BLaER1 treated with 17β-estradiol and CSF1 and Interleukin-3, amounts not matched to agents 10 nM and 100 nM (cell line): Measurements from ENCODE around the gene GLYAT.
"Not testable (repeated sequence)": the region's sequence is repeated elsewhere in the genome, so short reads cannot be mapped to it uniquely, and the experiment has no call there.

ENCODE experiments used
- H3K27ac ChIP-seq, 11 experiments: shearing (Covaris generic); formaldehyde crosslinking; 2 replicates each; pipeline ENCODE4 v1.8.1; 2022
- H3K27me3 ChIP-seq, 11 experiments: shearing (Covaris generic); formaldehyde crosslinking; 2 replicates each; pipeline ENCODE4 v1.8.1; 2022
- H3K36me3 ChIP-seq, 11 experiments: shearing (Covaris generic); formaldehyde crosslinking; 2 replicates each; pipeline ENCODE4 v1.8.1; 2022
- H3K4me1 ChIP-seq, 10 experiments: shearing (Covaris generic); formaldehyde crosslinking; 2 replicates each; pipeline ENCODE4 v1.8.1; 2022
- H3K4me2 ChIP-seq, 11 experiments: shearing (Covaris generic); formaldehyde crosslinking; 2 replicates each; pipeline ENCODE4 v1.8.1; 2022
- H3K4me3 ChIP-seq, 10 experiments: shearing (Covaris generic); formaldehyde crosslinking; 2 replicates each; pipeline ENCODE4 v1.8.1; 2022
- H3K9ac ChIP-seq, 11 experiments: shearing (Covaris generic); formaldehyde crosslinking; 2 replicates each; pipeline ENCODE4 v1.8.1; 2022
- H3K9me3 ChIP-seq, 11 experiments: shearing (Covaris generic); formaldehyde crosslinking; replicated peaks in 1 of 11; 2 replicates each; pipeline ENCODE4 v1.8.1; 2022
- H4K20me1 ChIP-seq, 11 experiments: shearing (Covaris generic); formaldehyde crosslinking; 2 replicates each; pipeline ENCODE4 v1.8.1; 2022
- Cebpa-rat ChIP-seq, 11 experiments: shearing (Covaris generic); IDR thresholded peaks; 2 replicates each; pipeline ENCODE4 v1.8.1; 2022

GLYAT gene

GRCh38 chr11:58730507-58731089 lies 1.1 kb downstream of the GLYAT start:
- H3K4me3 ChIP-seq: no peak overlapping the region
- no peaks in the 10 kb centered on the region for H3K27me3 ChIP-seq
- H3K4me1 ChIP-seq: peaks cover 10 to 26% (median 11%) of the 10 kb centered on the region in 10 experiments; a peak in 15 of 20 replicates
- TF ChIP-seq Cebpa-rat (IDR thresholded peaks at IDR 0.05): no peak
- H3K9ac ChIP-seq: no peak overlapping the region
- no peaks in the 10 kb centered on the region for H4K20me1 ChIP-seq
- no peak overlapping the region for H3K27ac ChIP-seq
- H3K4me2 ChIP-seq: no peak overlapping the region
- H3K36me3 ChIP-seq: no peaks in the 10 kb centered on the region
- no peaks in the 10 kb centered on the region for H3K9me3 ChIP-seq

- Histone ChIP-seq H4K20me1 (no peaks in the 10 kb centered on the region), H3K9ac (no peak overlapping the region), H3K27me3 (no peaks in the 10 kb centered on the region), H3K4me2 (peak overlapping the region in 10 of 11 experiments; percentile 6 to 88 (median 26); a peak in 14 of 22 replicates), H3K36me3 (no peaks in the 10 kb centered on the region), H3K9me3 (no peaks in the 10 kb centered on the region), H3K27ac (peak overlapping the region in 2 of 11 experiments; percentile 53 to 54; a peak in 4 of 22 replicates), H3K4me3 (no peak overlapping the region), H3K4me1 (peaks cover 10 to 26% (median 11%) of the 10 kb centered on the region in 10 experiments; a peak in 15 of 20 replicates)
- TF ChIP-seq Cebpa-rat (IDR thresholded peaks at IDR 0.05): no peak
Measured at GRCh38 chr11:58727415-58727797, 4.3 kb downstream of the GLYAT start.

DNA sequence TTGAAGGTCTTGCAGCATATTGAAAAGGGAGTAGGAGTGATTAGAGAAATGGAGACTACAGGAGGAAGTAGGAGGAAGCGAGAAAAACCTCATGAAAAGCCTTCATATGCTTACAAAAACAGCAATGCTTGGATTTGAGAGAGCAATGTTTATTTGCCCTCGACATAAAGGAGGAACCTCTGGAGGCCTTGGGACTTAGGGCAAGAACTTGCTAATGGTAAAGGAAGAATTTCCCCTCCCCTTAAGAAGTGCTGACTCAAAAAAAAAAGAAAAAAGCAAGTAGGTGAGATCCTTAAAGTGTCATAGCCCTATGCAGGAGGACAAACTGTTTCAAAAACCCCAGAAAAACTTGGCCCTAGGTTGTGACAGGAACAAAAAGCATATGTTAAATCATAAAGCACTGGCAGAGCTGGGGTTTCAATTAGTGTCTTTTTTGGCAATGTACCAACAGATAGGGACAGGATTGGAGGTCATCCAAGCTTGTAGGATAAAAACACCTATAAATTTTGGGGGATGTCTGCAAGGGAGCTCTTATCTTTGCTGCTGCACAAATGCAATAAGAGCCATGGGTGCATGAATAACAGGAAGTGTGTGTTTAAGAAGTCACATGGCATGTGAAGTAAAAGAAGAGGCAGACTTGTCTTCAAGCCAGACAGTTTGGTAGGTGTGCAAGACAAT lies 4.9 kb downstream of the GLYAT start:
- Histone ChIP-seq H3K4me3 (no peak overlapping the region), H3K27me3 (no peaks in the 10 kb centered on the region), H3K36me3 (no peaks in the 10 kb centered on the region), H3K4me2 (peak overlapping the region; percentile 3 to 88 (median 25); a peak in 19 of 22 replicates), H3K9me3 (peaks cover 0 to 4% (median 0%) of the 10 kb centered on the region in 11 experiments; a peak in 1 of 22 replicates), H3K27ac (peak overlapping the region in 5 of 11 experiments; percentile 18 to 54 (median 23); a peak in 5 of 22 replicates), H4K20me1 (no peaks in the 10 kb centered on the region), H3K4me1 (peaks cover 10 to 26% (median 11%) of the 10 kb centered on the region in 10 experiments; a peak in 15 of 20 replicates), H3K9ac (0 out of 22 replicates have a peak overlapping the region, but pooled peaks of 2 of the 11 experiments have one; percentile 1 to 7)
- TF ChIP-seq Cebpa-rat (IDR thresholded peaks at IDR 0.05): no peak

- H3K27me3 ChIP-seq: no peaks in the 10 kb centered on the region
- no peak overlapping the region for H3K27ac ChIP-seq
- H3K36me3 ChIP-seq: no peaks in the 10 kb centered on the region
- H4K20me1 ChIP-seq: no peaks in the 10 kb centered on the region
- no peaks in the 10 kb centered on the region for H3K4me1 ChIP-seq
- peaks cover 22 to 38% (median 29%) of the 10 kb centered on the region in 11 experiments for H3K9me3 ChIP-seq
- H3K4me2 ChIP-seq: no peak overlapping the region
- no peak overlapping the region for H3K9ac ChIP-seq
- no peak for TF ChIP-seq Cebpa-rat (IDR thresholded peaks at IDR 0.05)
- H3K4me3 ChIP-seq: no peak overlapping the region
Measured at GRCh38 chr11:58719406-58720117, 12.2 kb downstream of the GLYAT start.

GRCh38 chr11:58712531-58712930 lies 19.2 kb downstream of the GLYAT start:
- no peaks in the 10 kb centered on the region for H3K36me3 ChIP-seq
- H3K27ac ChIP-seq: no peak overlapping the region
- peaks cover 0 to 14% (median 6%) of the 10 kb centered on the region in 11 experiments; a peak in 13 of 22 replicates for H3K9me3 ChIP-seq
- no peak overlapping the region for H3K4me2 ChIP-seq
- H3K27me3 ChIP-seq: no peaks in the 10 kb centered on the region
- H4K20me1 ChIP-seq: no peaks in the 10 kb centered on the region
- no peak overlapping the region for H3K4me3 ChIP-seq
- H3K9ac ChIP-seq: no peak overlapping the region
- H3K4me1 ChIP-seq: no peaks in the 10 kb centered on the region
- TF ChIP-seq Cebpa-rat (IDR thresholded peaks at IDR 0.05): no peak

GRCh38 chr11:58711832-58712231 lies 19.9 kb downstream of the GLYAT start:
- TF ChIP-seq Cebpa-rat (IDR thresholded peaks at IDR 0.05): no peak
- Histone ChIP-seq H3K4me2 (no peak overlapping the region), H3K4me3 (no peak overlapping the region), H4K20me1 (no peaks in the 10 kb centered on the region), H3K9me3 (peaks cover 0 to 11% (median 7%) of the 10 kb centered on the region in 11 experiments; a peak in 12 of 22 replicates), H3K36me3 (no peaks in the 10 kb centered on the region), H3K27me3 (no peaks in the 10 kb centered on the region), H3K4me1 (peaks cover 0 to 5% (median 4%) of the 10 kb centered on the region in 10 experiments; a peak in 10 of 20 replicates), H3K27ac (no peak overlapping the region), H3K9ac (no peak overlapping the region)

DNA sequence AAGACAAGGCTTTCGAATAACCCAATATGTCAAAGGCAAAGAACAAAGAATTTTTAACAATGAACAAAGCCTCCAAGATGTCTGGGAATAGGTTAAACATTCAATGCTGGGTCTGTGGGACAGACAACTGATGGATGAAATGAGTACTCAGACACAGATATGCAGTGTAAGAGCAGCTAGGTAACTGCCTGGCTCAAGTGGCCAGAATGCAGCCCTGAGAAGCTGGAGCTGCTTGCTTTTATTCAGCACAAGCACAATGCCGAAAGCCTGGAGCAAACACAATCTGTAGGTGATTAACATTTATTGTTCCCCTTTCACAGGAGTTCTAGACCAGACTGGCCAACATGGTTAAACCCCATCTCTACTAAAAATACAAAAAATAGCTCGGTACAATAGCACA lies 24.0 kb downstream of the GLYAT start:
- TF ChIP-seq Cebpa-rat (IDR thresholded peaks at IDR 0.05): no peak
- Histone ChIP-seq H3K9me3 (peaks cover 15 to 30% (median 23%) of the 10 kb centered on the region in 11 experiments; a peak in 21 of 22 replicates), H3K27me3 (no peaks in the 10 kb centered on the region), H3K4me2 (no peak overlapping the region), H3K27ac (no peak overlapping the region), H3K9ac (no peak overlapping the region), H4K20me1 (no peaks in the 10 kb centered on the region), H3K4me1 (peaks cover 0 to 9% (median 7%) of the 10 kb centered on the region in 10 experiments; a peak in 10 of 20 replicates), H3K36me3 (no peaks in the 10 kb centered on the region), H3K4me3 (no peak overlapping the region)

GRCh38 chr11:58696825-58697224 lies 34.9 kb downstream of the GLYAT start:
- not testable (repeated sequence) for H3K9ac ChIP-seq, H3K4me3 ChIP-seq, H3K27ac ChIP-seq, H4K20me1 ChIP-seq, H3K4me1 ChIP-seq, H3K4me2 ChIP-seq, H3K9me3 ChIP-seq, H3K27me3 ChIP-seq, H3K36me3 ChIP-seq

DNA sequence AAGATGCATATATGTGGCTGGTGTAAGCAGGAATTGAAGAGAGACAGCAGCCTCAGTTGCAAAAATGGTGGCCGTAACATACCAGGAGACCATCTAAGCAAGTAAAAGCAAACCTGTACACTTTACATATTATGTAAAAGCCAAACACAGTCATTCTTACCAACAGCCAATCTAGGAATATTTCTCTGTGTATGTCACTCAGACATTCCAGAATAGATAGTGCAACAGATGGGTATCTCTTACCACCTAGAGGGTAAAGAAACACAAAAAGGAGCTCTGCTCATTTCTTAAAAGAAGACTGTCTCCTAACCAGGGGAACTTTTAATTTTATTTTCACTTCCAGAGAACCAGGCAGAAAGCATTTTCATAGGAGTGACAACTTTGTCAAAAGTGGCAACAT lies 38.7 kb downstream of the GLYAT start:
- Histone ChIP-seq H3K4me2 (no peak overlapping the region), H3K36me3 (no peaks in the 10 kb centered on the region), H3K27ac (0 out of 22 replicates have a peak overlapping the region, but pooled peaks of 1 of the 11 experiments have one; percentile 58), H3K9ac (no peak overlapping the region), H3K4me3 (no peak overlapping the region), H3K9me3 (no peaks in the 10 kb centered on the region), H4K20me1 (no peaks in the 10 kb centered on the region), H3K4me1 (peaks cover 0 to 11% (median 7%) of the 10 kb centered on the region in 10 experiments; a peak in 11 of 20 replicates), H3K27me3 (no peaks in the 10 kb centered on the region)
- TF ChIP-seq Cebpa-rat (IDR thresholded peaks at IDR 0.05): no peak
